ENCODE results near the gene CFTR.
A peak's percentile ranks its signal among the peaks of the same experiment; 100 is the strongest.

The CFTR gene

DNA sequence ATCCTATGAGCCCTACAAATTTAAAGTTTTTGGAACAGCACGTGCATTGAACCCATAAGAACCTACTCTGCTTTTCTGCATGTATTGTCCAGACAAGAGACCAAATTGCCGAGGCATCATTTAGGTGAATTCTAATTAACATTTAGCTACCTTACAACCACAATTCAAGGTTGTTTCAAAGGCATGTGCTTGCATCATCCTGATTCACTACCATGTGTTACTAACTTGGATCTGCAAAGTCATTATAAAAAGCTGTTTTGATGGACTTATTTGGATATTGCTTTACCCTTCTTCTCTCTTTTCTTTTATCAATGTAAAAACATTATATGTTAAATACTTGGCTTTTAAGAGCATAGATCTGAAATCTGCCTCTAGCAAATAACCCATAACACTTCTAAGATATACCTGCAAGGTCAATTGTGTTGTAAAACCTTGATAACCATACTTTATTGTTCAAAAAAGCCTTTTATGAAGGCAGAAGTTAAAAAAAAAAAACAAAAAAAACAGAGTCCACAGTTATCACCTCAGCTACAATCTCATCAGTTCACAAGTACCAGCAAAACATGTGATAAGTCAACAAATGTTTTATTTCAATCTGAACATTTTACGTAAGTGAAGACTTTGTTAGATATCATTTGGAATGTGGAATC, 51.9 kb downstream of the CFTR start:
- TF ChIP-seq, protein P1, sequence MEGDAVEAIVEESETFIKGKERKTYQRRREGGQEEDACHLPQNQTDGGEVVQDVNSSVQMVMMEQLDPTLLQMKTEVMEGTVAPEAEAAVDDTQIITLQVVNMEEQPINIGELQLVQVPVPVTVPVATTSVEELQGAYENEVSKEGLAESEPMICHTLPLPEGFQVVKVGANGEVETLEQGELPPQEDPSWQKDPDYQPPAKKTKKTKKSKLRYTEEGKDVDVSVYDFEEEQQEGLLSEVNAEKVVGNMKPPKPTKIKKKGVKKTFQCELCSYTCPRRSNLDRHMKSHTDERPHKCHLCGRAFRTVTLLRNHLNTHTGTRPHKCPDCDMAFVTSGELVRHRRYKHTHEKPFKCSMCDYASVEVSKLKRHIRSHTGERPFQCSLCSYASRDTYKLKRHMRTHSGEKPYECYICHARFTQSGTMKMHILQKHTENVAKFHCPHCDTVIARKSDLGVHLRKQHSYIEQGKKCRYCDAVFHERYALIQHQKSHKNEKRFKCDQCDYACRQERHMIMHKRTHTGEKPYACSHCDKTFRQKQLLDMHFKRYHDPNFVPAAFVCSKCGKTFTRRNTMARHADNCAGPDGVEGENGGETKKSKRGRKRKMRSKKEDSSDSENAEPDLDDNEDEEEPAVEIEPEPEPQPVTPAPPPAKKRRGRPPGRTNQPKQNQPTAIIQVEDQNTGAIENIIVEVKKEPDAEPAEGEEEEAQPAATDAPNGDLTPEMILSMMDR (conservative IDR thresholded peaks at IDR 0.05; ENCODE audit: low read depth, low read length): no peak
- H3K4me3 ChIP-seq (ENCODE audit: low read length): no peak overlapping the region
- DNase-seq (ENCODE audit: low read depth): no peak

DNA sequence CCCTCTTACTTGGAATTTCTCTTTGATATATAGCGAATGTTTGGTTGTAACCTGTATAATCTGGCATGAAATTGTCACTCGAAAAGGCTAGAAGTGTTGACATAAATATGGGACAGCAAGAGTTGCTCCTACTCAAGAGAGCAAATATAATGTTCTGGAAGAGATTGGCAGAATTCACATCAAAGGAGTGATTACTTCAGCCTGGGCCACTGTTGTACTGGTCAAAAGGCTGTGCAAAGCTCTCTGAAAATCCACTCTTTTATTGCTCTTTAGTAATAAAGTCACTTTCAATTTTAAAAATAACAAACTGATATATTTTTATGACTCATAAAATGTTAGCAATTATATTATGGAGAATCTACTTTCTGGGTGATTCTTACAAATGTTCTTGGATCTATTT, 58.2 kb downstream of the CFTR start:
- DNase-seq (ENCODE audit: low read depth): no peak
- TF ChIP-seq, protein P1 (conservative IDR thresholded peaks at IDR 0.05; ENCODE audit: low read depth, low read length): no peak
- H3K4me3 ChIP-seq (ENCODE audit: low read length): no peak overlapping the region

DNA sequence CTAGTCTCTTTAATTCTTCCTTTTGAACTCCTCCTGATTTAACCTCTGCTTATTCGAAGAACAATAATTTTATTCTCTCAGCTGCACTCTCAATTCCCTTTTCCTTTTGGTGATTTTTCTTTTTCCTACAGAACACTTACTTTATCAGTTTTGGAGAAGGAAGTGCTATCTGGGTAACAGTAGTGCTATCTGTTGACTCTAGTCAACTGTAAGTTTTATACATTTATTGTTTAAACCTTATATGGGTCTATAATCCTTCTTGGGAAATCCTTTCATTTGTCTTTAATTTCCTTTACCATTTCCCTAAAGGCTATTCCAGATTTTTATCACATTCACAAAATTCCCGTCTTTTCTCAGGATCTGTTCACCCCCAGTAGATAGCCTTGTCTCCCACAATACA, 64.2 kb downstream of the CFTR start:
- H3K4me3 ChIP-seq (ENCODE audit: low read length): no peak overlapping the region
- no peak for DNase-seq (ENCODE audit: low read depth)
- TF ChIP-seq, protein P1 (conservative IDR thresholded peaks at IDR 0.05; ENCODE audit: low read depth, low read length): no peak

DNA sequence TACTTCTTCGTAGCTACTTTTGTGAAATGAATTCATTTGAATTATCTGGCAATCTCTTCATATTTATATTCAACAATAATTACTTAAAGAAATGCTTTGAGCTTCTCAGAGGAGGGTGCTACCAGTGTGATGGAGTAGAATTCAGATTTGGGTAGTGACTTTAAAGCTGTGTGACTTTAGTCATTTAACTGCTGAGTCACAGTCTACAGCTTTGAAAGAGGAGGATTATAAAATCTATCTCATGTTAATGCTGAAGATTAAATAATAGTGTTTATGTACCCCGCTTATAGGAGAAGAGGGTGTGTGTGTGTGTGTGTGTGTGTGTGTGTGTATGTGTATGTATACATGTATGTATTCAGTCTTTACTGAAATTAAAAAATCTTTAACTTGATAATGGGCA, 68.2 kb downstream of the CFTR start:
- TF ChIP-seq, protein P1 (conservative IDR thresholded peaks at IDR 0.05; ENCODE audit: low read depth, low read length): no peak
- peak; percentile 9 for DNase-seq (ENCODE audit: low read depth)
- H3K4me3 ChIP-seq (ENCODE audit: low read length): no peak overlapping the region

DNA sequence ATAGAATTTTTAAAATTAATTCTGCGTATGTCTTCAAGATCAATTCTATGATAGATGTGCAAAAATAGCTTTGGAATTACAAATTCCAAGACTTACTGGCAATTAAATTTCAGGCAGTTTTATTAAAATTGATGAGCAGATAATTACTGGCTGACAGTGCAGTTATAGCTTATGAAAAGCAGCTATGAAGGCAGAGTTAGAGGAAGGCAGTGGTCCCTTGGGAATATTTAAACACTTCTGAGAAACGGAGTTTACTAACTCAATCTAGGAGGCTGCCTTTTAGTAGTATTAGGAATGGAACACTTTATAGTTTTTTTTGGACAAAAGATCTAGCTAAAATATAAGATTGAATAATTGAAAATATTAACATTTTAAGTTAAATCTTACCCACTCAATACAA, 70.8 kb downstream of the CFTR start:
- no peak overlapping the region for H3K4me3 ChIP-seq (ENCODE audit: low read length)
- no peak for DNase-seq (ENCODE audit: low read depth)
- TF ChIP-seq, protein P1 (conservative IDR thresholded peaks at IDR 0.05; ENCODE audit: low read depth, low read length): no peak

DNA sequence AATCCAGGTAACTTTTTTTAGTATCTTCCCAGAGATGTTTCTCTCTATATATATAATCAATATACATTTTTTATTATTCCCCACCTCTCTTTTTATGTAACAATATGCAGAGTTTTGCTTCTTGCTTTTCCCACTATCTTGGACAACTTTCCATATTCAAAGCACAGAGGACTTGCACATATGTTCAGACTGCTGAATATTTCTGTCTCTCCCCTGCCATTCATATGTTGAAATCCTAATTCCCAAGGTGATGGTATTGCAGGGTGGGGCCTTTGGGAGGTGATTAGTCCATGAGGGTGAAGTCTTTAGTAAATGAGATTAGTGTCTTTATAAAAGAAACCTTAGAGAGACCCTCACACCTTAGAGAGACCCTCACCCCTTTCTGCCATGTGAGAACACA, 72.8 kb downstream of the CFTR start:
- no peak overlapping the region for H3K4me3 ChIP-seq (ENCODE audit: low read length)
- TF ChIP-seq, protein P1 (conservative IDR thresholded peaks at IDR 0.05; ENCODE audit: low read depth, low read length): no peak
- DNase-seq (ENCODE audit: low read depth): no peak

DNA sequence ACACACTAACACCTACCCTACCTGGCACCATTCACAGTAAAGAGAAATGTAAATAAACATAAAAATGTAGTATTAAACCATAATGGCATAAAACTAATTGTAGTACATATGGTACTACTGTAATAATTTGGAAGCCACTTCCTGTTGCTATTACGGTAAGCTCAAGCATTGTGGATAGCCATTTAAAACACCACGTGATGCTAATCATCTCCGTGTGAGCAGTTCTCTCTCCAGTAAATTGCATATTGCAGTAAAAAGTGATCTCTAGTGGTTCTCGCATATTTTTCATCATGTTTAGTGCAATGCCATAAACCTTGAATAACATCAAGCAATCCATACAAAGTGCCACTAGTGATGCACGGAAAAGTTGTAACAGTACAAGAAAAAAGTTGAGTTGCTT, 75.4 kb downstream of the CFTR start:
- no peak for DNase-seq (ENCODE audit: low read depth)
- TF ChIP-seq, protein P1 (conservative IDR thresholded peaks at IDR 0.05; ENCODE audit: low read depth, low read length): no peak
- H3K4me3 ChIP-seq (ENCODE audit: low read length): no peak overlapping the region

All from retinal pigment epithelial cell (primary cell).